Right cardiac atrium (tissue), 5 donors: ENCODE data around the gene PPP1R10. TPM values are rescaled to one million over a fixed set of nuclear protein-coding genes. Genes with fewer than 3 reads are reported as not detected.

Source experiments
- ATAC-seq, 2 donors: fragments of 200-7000 bp; cut with Tn5 transposase; one replicate each; pipeline versions ENCODE4 v1.8.0 to v1.9.1; 2020; ENCODE audit warnings: moderate library complexity in 2 of 2, mild to moderate bottlenecking in 1 of 2
- DNase-seq, 3 donors: peaks; one replicate each; pipeline ENCODE4 v3.0.0-alpha.2; 2020
- H3K27ac ChIP-seq: one replicate; pipeline ENCODE4 v1.5.1; 2013; ENCODE audit warnings: mild to moderate bottlenecking, low read length, control low read depth, moderate library complexity
- H3K27me3 ChIP-seq: one replicate; pipeline ENCODE4 v1.6.1; 2013; ENCODE audit not compliant: control insufficient read depth, insufficient read depth
- H3K4me1 ChIP-seq: one replicate; pipeline ENCODE4 v1.6.1; 2013; ENCODE audit warnings: low read length; ENCODE audit not compliant: control insufficient read depth, insufficient read depth
- H3K4me3 ChIP-seq: one replicate; pipeline ENCODE4 v1.5.1; 2013; ENCODE audit warnings: low read length, control low read depth
- H3K9me3 ChIP-seq: one replicate; pipeline ENCODE4 v1.6.1; 2013; ENCODE audit warnings: low read length; ENCODE audit not compliant: control insufficient read depth
- WGBS: extraction: QIAGEN DNeasy Blood & Tissue Kit; methylation state at CpG from one replicate; pipeline ENCODE4 v1.1.7; 2013; 5-methylcytosine and 5-hydroxymethylcytosine counted together
- intact Hi-C, 4 donors: fragments of 100-400 bp; cut with DNase I; formaldehyde crosslinking; loops; one replicate each; pipeline versions ENCODE4 v1.11.0 to v1.14.0; 2022 to 2023
- polyA plus RNA-seq: library from polyadenylated mRNA; stranded (reverse); fragments of 200-250 nt; gene quantifications from one replicate; pipeline ENCODE4 v1.2.3, GENCODE V29; 2013
- total RNA-seq, 4 donors: library from RNA; stranded (reverse); fragmentation: NEBNext Ultra II Directional; extraction: Animal tissue kit (Norgen Biotek cat#: 25700); gene quantifications; one replicate each; pipeline ENCODE4 v1.2.1, GENCODE V29; 2021
- donor health status: healthy with polysubstance abuse.
- donor health status: DM: no; HTN: yes; CAD: no.
- donor health status: DM: no; HTN: no; CAD: no.
- donor health status: DM: no; HTN: yes; CAD: no; lungs with severe emphysema.
- donor health status: DM: yes; HTN: yes; CAD: no.

Gene PPP1R10
- total and polyA plus RNA-seq, 5 donors, result 16.0 to 46.6 (median 40.7) TPM

- H3K4me1 ChIP-seq, result peaks cover 6% of the 10 kb centered on the region
- H3K27ac ChIP-seq, result no peak overlapping the region
- H3K4me3 ChIP-seq, result no peak overlapping the region
- H3K27me3 ChIP-seq, result no peaks in the 10 kb centered on the region
- ATAC-seq, result no peak
- intact Hi-C loops, result no loop called here
- no peaks in the 10 kb centered on the region for H3K9me3 ChIP-seq
- WGBS, result 71% methylated on average over 1 of the region's 1 CpG
- no peak for DNase-seq
Measured at GRCh38 chr6:30612213-30612612, 4.8 kb downstream of the PPP1R10 start.

- no peak overlapping the region for H3K27ac ChIP-seq
- no peak overlapping the region for H3K4me3 ChIP-seq
- 54% methylated on average over 2 of the region's 2 CpGs for WGBS
- H3K27me3 ChIP-seq, result no peaks in the 10 kb centered on the region
- intact Hi-C loops, result no loop called here
- H3K4me1 ChIP-seq, result peaks cover 6% of the 10 kb centered on the region
- ATAC-seq (no peak), DNase-seq (no peak)
- H3K9me3 ChIP-seq, result no peaks in the 10 kb centered on the region
Measured at GRCh38 chr6:30611856-30612194, 5.2 kb downstream of the PPP1R10 start.

GRCh38 chr6:30611150-30611855 is 5.7 kb downstream of the PPP1R10 start:
- H3K27ac ChIP-seq, result no peak overlapping the region
- 76% methylated on average over 9 of the region's 9 CpGs for WGBS
- ATAC-seq (no peak), DNase-seq (peak in 1 of 3 donors; percentile 7)
- H3K9me3 ChIP-seq, result no peaks in the 10 kb centered on the region
- peaks cover 6% of the 10 kb centered on the region for H3K4me1 ChIP-seq
- H3K27me3 ChIP-seq, result no peaks in the 10 kb centered on the region
- H3K4me3 ChIP-seq, result no peak overlapping the region
- intact Hi-C loops, result no loop called here

GRCh38 chr6:30610065-30610464 is 7.0 kb downstream of the PPP1R10 start:
- no peak overlapping the region for H3K27ac ChIP-seq
- 78% methylated on average over 4 of the region's 4 CpGs for WGBS
- intact Hi-C loops, result no loop called here

GRCh38 chr6:30603961-30604360 is 13.1 kb downstream of the PPP1R10 start:
- H3K9me3 ChIP-seq, result no peaks in the 10 kb centered on the region
- H3K27me3 ChIP-seq, result no peaks in the 10 kb centered on the region
- intact Hi-C loops, result loop anchor here in 1 of 4 donors (5.0 to 10.0 kb wide), 2 partner anchors 62 to 119 kb away; partner anchors contain the start of gene HLA-E
- 93% methylated on average over 13 of the region's 13 CpGs for WGBS
- no peak overlapping the region for H3K4me3 ChIP-seq
- ATAC-seq (no peak), DNase-seq (no peak)
- no peak overlapping the region for H3K27ac ChIP-seq
- H3K4me1 ChIP-seq, result no peaks in the 10 kb centered on the region

More at GRCh38 chr6:30610065-30610464, 7.0 kb downstream of the PPP1R10 start:
- ATAC-seq (no peak), DNase-seq (no peak)
- Histone ChIP-seq H3K27me3 (no peaks in the 10 kb centered on the region), H3K9me3 (no peaks in the 10 kb centered on the region), H3K4me1 (peaks cover 6% of the 10 kb centered on the region), H3K4me3 (no peak overlapping the region)

GRCh38 chr6:30601815-30602641 is 15.0 kb downstream of the PPP1R10 start:
- intact Hi-C loops, result loop anchor here in 1 of 4 donors (5.0 to 10.0 kb wide), 2 partner anchors 60 to 117 kb away; partner anchors contain the start of gene HLA-E
- no peaks in the 10 kb centered on the region for H3K4me1 ChIP-seq
- DNase-seq (peak in 1 of 3 donors; percentile 63), ATAC-seq (peak; percentile 9 to 10)
- no peak overlapping the region for H3K4me3 ChIP-seq
- H3K27ac ChIP-seq, result no peak overlapping the region
- H3K27me3 ChIP-seq, result no peaks in the 10 kb centered on the region
- WGBS, result 94% methylated on average over 39 of the region's 39 CpGs
- no peaks in the 10 kb centered on the region for H3K9me3 ChIP-seq

- Histone ChIP-seq H3K4me1 (no peaks in the 10 kb centered on the region), H3K9me3 (no peaks in the 10 kb centered on the region), H3K4me3 (no peak overlapping the region), H3K27me3 (no peaks in the 10 kb centered on the region), H3K27ac (no peak overlapping the region)
- intact Hi-C loops, result loop anchor here in 1 of 4 donors (5.0 to 10.0 kb wide), 2 partner anchors 59 to 117 kb away; partner anchors contain the start of gene HLA-E
- 70% methylated on average over 6 of the region's 6 CpGs for WGBS
- DNase-seq, result no peak
- no peak for ATAC-seq
Measured at GRCh38 chr6:30601436-30601814, 15.6 kb downstream of the PPP1R10 start.

GRCh38 chr6:30600451-30600961 is 16.5 kb downstream of the PPP1R10 start:
- ATAC-seq, result peak in 1 of 2 donors; percentile 6
- DNase-seq, result peak in 2 of 3 donors; percentile 50 to 76
- intact Hi-C loops, result loop anchor here in 1 of 4 donors (5.0 to 10.0 kb wide), 2 partner anchors 58 to 116 kb away; partner anchors contain the start of gene HLA-E
- H3K27me3 ChIP-seq, result no peaks in the 10 kb centered on the region
- no peaks in the 10 kb centered on the region for H3K4me1 ChIP-seq
- H3K27ac ChIP-seq, result no peak overlapping the region
- 65% methylated on average over 10 of the region's 10 CpGs for WGBS
- no peaks in the 10 kb centered on the region for H3K9me3 ChIP-seq
- H3K4me3 ChIP-seq, result no peak overlapping the region

- DNase-seq (no peak), ATAC-seq (peak in 1 of 2 donors; percentile 44)
- Histone ChIP-seq H3K27ac (no peak overlapping the region), H3K4me1 (no peaks in the 10 kb centered on the region), H3K4me3 (no peak overlapping the region), H3K27me3 (no peaks in the 10 kb centered on the region), H3K9me3 (no peaks in the 10 kb centered on the region)
- intact Hi-C loops, result loop anchor here in 2 of 4 donors (5.0 to 10.0 kb wide), 3 partner anchors 55 to 115 kb away; partner anchors contain the start of gene HLA-E (in 1 of the 2)
- 61% methylated on average over 13 of the region's 13 CpGs for WGBS
Measured at GRCh38 chr6:30599625-30600324, 17.3 kb downstream of the PPP1R10 start.

GRCh38 chr6:30598912-30599624 is 18.0 kb downstream of the PPP1R10 start:
- Histone ChIP-seq H3K4me1 (no peaks in the 10 kb centered on the region), H3K27ac (no peak overlapping the region), H3K4me3 (no peak overlapping the region), H3K9me3 (no peaks in the 10 kb centered on the region), H3K27me3 (no peaks in the 10 kb centered on the region)
- 74% methylated on average over 12 of the region's 12 CpGs for WGBS
- DNase-seq (no peak), ATAC-seq (peak in 1 of 2 donors; percentile 7)
- intact Hi-C loops, result loop anchor here in 1 of 4 donors (10.0 kb wide), 1 partner anchor 54 kb away; no protein-coding TSS in a partner anchor
